Measurements from ENCODE around the gene ELL3.
A peak's percentile ranks its signal among the peaks of the same experiment; 100 is the strongest.

The ELL3 gene

DNA sequence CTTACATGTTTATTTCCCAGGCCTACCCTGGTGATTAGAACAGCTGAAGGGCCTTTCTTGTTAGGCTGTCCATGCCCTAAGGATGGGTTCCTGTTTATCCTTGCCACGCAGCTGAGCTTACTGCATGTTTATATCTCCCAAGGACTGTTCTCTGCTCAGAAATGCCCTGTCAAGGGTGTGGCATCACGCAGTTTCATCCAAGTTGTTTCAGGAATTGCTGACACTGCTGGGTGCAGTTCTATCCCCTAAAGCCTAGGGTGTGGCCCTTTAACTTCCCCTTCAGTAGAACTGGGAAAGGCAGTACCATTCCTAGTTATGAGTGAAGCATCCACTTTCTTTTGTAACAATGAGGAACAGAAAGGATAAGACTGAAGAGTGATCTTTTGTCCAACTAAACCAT, 5.0 kb downstream of the ELL3 start:
- TF ChIP-seq, protein P1, sequence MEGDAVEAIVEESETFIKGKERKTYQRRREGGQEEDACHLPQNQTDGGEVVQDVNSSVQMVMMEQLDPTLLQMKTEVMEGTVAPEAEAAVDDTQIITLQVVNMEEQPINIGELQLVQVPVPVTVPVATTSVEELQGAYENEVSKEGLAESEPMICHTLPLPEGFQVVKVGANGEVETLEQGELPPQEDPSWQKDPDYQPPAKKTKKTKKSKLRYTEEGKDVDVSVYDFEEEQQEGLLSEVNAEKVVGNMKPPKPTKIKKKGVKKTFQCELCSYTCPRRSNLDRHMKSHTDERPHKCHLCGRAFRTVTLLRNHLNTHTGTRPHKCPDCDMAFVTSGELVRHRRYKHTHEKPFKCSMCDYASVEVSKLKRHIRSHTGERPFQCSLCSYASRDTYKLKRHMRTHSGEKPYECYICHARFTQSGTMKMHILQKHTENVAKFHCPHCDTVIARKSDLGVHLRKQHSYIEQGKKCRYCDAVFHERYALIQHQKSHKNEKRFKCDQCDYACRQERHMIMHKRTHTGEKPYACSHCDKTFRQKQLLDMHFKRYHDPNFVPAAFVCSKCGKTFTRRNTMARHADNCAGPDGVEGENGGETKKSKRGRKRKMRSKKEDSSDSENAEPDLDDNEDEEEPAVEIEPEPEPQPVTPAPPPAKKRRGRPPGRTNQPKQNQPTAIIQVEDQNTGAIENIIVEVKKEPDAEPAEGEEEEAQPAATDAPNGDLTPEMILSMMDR (IDR thresholded peaks at IDR 0.05; ENCODE audit: unreplicated experiment in 3 of 3) = no peak

GRCh38 chr15:43769584-43770228, 7.1 kb downstream of the ELL3 start:
- Mint-ChIP-seq H3K4me3 (no peak overlapping the region), H3K27me3 (ENCODE audit: low read depth) (no peaks in the 10 kb centered on the region), H3K9me3 (no peaks in the 10 kb centered on the region), H3K4me1 (no peaks in the 10 kb centered on the region), H3K27ac (no peak overlapping the region), H3K36me3 (ENCODE audit: low read depth) (peaks cover 74% of the 10 kb centered on the region)
- TF ChIP-seq, protein P1 (IDR thresholded peaks at IDR 0.05; ENCODE audit: unreplicated experiment in 3 of 3) = peak; percentile 69 to 71 (median 70)

More for the DNA sequence above, 5.0 kb downstream of the ELL3 start:
- Mint-ChIP-seq H3K36me3 (ENCODE audit: low read depth) (peaks cover 54% of the 10 kb centered on the region), H3K4me3 (no peak overlapping the region), H3K4me1 (no peaks in the 10 kb centered on the region), H3K9me3 (no peaks in the 10 kb centered on the region), H3K27me3 (ENCODE audit: low read depth) (peaks cover 5% of the 10 kb centered on the region), H3K27ac (no peak overlapping the region)

DNA sequence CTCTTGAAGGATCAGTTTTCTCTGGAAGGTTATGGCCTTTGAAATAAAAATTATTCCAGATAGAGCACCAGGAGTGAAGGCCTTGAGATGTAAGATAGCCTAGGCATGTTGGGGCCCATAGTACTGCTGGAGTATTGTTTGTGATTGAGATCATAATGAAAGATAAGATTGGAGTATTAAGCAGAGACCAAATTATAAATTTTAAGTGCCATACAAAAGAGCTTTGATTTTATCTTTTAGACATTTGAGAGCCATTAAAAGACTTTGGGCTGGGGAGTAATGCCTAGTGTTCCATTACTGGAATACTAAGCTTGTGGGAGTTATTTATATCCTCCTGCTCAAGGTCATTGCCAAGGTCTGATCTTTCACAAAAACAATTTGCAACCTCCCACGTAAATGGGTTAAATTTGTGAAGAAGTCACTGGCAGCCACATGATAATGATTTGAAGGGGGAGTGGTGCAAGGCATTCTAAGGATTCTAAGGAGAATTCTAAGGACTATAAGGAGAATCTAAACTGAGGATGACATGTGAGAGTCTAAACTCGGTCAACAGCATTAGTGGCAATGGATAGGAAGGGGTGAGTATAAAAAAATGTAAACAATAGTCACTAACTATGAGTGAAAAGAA, 12.8 kb downstream of the ELL3 start:
- Mint-ChIP-seq H3K9me3 (no peaks in the 10 kb centered on the region), H3K36me3 (ENCODE audit: low read depth) (peaks cover 73% of the 10 kb centered on the region), H3K27ac (peak overlapping the region in 1 of 3 experiments; percentile 12), H3K27me3 (ENCODE audit: low read depth) (no peaks in the 10 kb centered on the region), H3K4me3 (no peak overlapping the region), H3K4me1 (no peaks in the 10 kb centered on the region)
- TF ChIP-seq, protein P1 (IDR thresholded peaks at IDR 0.05; ENCODE audit: unreplicated experiment in 3 of 3) = no peak

- H3K27me3 Mint-ChIP-seq (ENCODE audit: low read depth) = no peaks in the 10 kb centered on the region
- TF ChIP-seq, protein P1 (IDR thresholded peaks at IDR 0.05; ENCODE audit: unreplicated experiment in 3 of 3) = no peak
- H3K36me3 Mint-ChIP-seq (ENCODE audit: low read depth) = peaks cover 69% of the 10 kb centered on the region
- H3K9me3 Mint-ChIP-seq = no peaks in the 10 kb centered on the region
- no peaks in the 10 kb centered on the region for H3K4me1 Mint-ChIP-seq
- H3K27ac Mint-ChIP-seq = no peak overlapping the region
- no peak overlapping the region for H3K4me3 Mint-ChIP-seq
Measured at GRCh38 chr15:43762824-43763223, 13.9 kb downstream of the ELL3 start.

DNA sequence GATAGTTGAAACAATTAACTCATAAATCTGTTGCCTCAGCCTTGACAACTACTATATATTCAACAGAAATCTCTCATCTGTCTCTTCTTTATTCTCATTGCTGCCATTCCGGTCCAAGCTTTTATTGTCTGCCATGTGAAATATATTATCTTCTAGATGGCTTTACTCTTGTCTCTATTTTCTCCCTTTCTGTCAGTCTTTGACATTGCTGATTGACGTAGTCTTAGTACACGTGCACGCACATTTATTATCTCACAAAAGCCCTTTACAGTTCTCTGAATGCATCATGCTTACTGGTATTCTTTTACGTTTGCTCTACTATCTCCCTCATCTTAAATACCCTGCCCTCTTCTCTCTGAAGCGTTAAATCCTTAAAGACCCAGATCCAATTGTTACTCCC, 24.9 kb downstream of the ELL3 start:
- H3K9me3 Mint-ChIP-seq = no peaks in the 10 kb centered on the region
- peaks cover 44% of the 10 kb centered on the region for H3K36me3 Mint-ChIP-seq (ENCODE audit: low read depth)
- TF ChIP-seq, protein P1 (IDR thresholded peaks at IDR 0.05; ENCODE audit: unreplicated experiment in 3 of 3) = no peak

More for the DNA sequence above, 24.9 kb downstream of the ELL3 start:
- peaks cover 28% of the 10 kb centered on the region for H3K4me1 Mint-ChIP-seq
- H3K27ac Mint-ChIP-seq = no peak overlapping the region
- no peaks in the 10 kb centered on the region for H3K27me3 Mint-ChIP-seq (ENCODE audit: low read depth)
- H3K4me3 Mint-ChIP-seq = peak overlapping the region in 1 of 3 experiments; percentile 1

Data from nephron (organoid).